ENCODE measurements around the gene CD151.

Gene CD151

DNA sequence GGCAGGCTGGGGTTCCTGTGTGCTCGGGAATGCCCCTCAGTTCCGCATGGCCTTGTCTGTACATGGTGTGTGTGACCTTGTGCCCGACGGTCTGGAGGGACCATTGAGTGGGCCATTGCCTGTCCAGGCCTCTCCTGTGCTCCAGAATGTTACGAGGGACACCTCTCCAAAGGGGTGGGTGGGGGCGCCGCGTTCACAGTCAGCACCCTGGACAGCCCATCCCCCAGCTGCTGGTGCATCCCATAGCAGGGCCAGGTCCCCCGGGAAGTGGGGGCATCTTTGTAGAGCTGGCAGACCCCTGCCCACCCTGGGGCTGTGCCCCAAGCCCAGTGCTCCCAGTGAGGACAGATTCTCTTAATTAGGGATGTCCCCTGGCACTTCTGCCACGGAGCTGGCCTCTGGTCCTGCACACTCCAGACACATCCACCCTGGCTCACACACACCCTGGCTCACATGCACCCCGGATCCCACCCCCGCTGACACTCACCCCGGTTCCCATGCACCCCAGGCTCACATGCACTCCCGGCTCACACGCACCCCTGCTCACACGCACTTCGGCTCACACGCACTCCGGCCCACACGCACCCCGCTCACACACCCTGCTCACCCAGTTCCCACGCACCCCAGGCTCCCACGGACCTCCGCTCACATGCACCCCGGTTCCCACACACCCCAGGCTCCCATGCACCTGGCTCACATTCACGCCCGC lies 25.5 kb downstream of the CD151 start:
- DNase-seq (ENCODE audit: insufficient read length, low spot score) (no peak), FAIRE-seq (no peak)
- no peak for TF ChIP-seq CTCF (IDR thresholded peaks at IDR 0.05; ENCODE audit: insufficient read depth, missing control alignments)

GRCh38 chr11:858762-859339 lies 26.1 kb downstream of the CD151 start:
- TF ChIP-seq CTCF (IDR thresholded peaks at IDR 0.05; ENCODE audit: insufficient read depth, missing control alignments) = no peak
- DNase-seq (ENCODE audit: insufficient read length, low spot score) (no peak), FAIRE-seq (no peak)

DNA sequence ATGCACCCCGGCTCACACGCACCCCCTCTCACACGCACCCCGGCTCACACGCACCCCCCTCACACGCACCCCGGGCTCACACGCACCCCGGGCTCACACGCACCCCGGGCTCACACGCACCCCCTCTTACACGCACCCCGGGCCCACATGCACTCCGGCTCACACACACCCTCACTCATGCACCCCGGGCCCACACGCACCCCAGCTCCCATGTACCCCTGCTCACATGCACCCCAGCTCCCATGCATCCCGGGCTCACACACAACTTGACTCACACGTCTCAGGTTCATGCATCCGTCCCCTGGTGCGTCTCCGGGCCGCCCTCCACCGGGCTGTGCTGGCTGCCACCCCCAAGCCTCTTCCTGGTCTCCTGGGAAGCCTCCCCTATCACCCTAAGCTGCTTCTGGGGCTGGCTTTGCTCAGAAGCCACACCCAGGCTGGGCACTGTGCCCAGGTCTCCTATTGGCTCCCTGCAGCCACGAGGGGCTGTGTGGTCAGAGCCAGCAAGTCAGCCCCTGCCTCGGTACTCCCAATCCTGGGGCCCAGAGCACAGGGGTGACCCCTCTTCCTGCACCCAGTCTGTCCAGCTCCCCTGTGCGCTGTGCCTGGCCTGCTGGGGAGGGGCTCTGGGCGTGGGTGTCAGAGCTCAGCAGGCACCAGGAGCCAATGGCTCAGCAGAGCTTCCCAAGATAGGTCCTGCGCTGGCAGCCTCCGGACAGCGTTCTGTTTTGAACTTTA lies 26.8 kb downstream of the CD151 start:
- FAIRE-seq = no peak
- TF ChIP-seq CTCF (IDR thresholded peaks at IDR 0.05; ENCODE audit: insufficient read depth, missing control alignments) = no peak
- peak; percentile 84 for DNase-seq (ENCODE audit: insufficient read length, low spot score)

- no peak for TF ChIP-seq CTCF (IDR thresholded peaks at IDR 0.05; ENCODE audit: insufficient read depth, missing control alignments)
- DNase-seq (ENCODE audit: insufficient read length, low spot score) (no peak), FAIRE-seq (no peak)
Observed at GRCh38 chr11:860234-861104, 27.7 kb downstream of the CD151 start.

- DNase-seq (ENCODE audit: insufficient read length, low spot score) = no peak
Observed at GRCh38 chr11:861105-861479, 28.3 kb downstream of the CD151 start.

More at GRCh38 chr11:861105-861479, 28.3 kb downstream of the CD151 start:
- no peak for TF ChIP-seq CTCF (IDR thresholded peaks at IDR 0.05; ENCODE audit: insufficient read depth, missing control alignments)
- no peak for FAIRE-seq
